Fibroblast of the aortic adventitia (primary cell): ENCODE measurements around the gene MXI1. TPM values are rescaled to one million over a fixed set of nuclear protein-coding genes. Genes with fewer than 3 reads are reported as not detected.
"Not testable (repeated sequence)": the region's sequence is repeated elsewhere in the genome, so short reads cannot be mapped to it uniquely, and the experiment has no call there.

Experiments used
- DNase-seq: peaks from one replicate; pipeline ENCODE4 v3.0.0-alpha.2; 2010; ENCODE audit warnings: low read depth
- H3K4me3 ChIP-seq: 2 replicates; pipeline ENCODE4 v1.5.1; 2011; ENCODE audit warnings: low read depth, mild to moderate bottlenecking, control low read depth, low read length, moderate library complexity
- total RNA-seq: library from RNA; depleted of rRNA; stranded (reverse); fragments of >200 nt; gene quantifications from 2 replicates; pipeline ENCODE4 v1.2.3, GENCODE V29; 2012; ENCODE audit warnings: low replicate concordance
- TF ChIP-seq, protein P1 (sequence below): IDR thresholded peaks from 2 replicates; pipeline ENCODE4 v1.5.1; 2011; ENCODE audit warnings: mild to moderate bottlenecking, low read length, control low read depth, inconsistent platforms; ENCODE audit not compliant: insufficient read depth

The MXI1 gene
- total RNA-seq, 1 donor: 20.3 TPM

GRCh38 chr10:110265573-110266193 is 58.3 kb downstream of the MXI1 start:
- no peak overlapping the region for H3K4me3 ChIP-seq
- no peak for DNase-seq
- TF ChIP-seq, protein P1, sequence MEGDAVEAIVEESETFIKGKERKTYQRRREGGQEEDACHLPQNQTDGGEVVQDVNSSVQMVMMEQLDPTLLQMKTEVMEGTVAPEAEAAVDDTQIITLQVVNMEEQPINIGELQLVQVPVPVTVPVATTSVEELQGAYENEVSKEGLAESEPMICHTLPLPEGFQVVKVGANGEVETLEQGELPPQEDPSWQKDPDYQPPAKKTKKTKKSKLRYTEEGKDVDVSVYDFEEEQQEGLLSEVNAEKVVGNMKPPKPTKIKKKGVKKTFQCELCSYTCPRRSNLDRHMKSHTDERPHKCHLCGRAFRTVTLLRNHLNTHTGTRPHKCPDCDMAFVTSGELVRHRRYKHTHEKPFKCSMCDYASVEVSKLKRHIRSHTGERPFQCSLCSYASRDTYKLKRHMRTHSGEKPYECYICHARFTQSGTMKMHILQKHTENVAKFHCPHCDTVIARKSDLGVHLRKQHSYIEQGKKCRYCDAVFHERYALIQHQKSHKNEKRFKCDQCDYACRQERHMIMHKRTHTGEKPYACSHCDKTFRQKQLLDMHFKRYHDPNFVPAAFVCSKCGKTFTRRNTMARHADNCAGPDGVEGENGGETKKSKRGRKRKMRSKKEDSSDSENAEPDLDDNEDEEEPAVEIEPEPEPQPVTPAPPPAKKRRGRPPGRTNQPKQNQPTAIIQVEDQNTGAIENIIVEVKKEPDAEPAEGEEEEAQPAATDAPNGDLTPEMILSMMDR: no peak

GRCh38 chr10:110267276-110267675 is 59.9 kb downstream of the MXI1 start:
- no peak for DNase-seq
- TF ChIP-seq, protein P1: no peak
- no peak overlapping the region for H3K4me3 ChIP-seq

DNA sequence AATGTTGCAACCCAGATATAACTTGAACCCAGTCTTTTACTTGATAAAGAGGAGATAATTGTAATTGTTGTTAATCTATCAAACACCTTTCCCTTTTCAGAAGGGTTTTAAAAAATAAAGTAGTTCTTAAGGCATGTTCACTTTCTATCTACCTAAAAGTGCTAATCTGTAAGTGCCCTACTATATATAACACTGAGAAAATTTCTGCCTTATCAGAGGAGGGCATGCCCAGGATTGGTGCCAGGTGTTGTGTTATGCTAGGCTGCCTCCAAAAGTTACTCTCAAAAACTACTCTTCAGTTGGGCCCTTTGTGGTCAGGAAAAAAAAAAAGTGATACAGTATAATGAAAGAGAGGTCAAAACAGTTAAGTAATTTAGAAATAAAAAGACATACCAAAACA is 61.0 kb downstream of the MXI1 start:
- TF ChIP-seq, protein P1: no peak
- peak; percentile 8 for DNase-seq
- H3K4me3 ChIP-seq: no peak overlapping the region

DNA sequence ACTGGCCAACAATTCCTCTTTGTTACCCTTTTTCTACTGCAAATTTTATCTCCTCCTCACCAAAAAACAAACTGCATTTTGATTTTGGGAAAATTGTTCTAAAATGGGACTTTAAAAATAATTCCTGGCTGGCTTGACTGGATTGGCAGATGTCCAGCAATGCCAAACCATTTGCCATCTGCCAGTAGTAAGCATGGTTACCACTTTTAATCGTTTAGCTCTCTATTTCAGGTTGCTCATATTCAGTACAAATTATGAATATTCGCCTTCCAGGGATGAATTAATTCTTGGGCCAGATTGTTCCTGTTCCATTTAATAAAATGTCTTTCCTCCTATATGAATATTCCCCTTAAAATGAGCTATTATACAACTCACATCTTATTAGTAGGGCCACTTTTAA is 61.6 kb downstream of the MXI1 start:
- no peak for DNase-seq
- TF ChIP-seq, protein P1: no peak
- H3K4me3 ChIP-seq: no peak overlapping the region

DNA sequence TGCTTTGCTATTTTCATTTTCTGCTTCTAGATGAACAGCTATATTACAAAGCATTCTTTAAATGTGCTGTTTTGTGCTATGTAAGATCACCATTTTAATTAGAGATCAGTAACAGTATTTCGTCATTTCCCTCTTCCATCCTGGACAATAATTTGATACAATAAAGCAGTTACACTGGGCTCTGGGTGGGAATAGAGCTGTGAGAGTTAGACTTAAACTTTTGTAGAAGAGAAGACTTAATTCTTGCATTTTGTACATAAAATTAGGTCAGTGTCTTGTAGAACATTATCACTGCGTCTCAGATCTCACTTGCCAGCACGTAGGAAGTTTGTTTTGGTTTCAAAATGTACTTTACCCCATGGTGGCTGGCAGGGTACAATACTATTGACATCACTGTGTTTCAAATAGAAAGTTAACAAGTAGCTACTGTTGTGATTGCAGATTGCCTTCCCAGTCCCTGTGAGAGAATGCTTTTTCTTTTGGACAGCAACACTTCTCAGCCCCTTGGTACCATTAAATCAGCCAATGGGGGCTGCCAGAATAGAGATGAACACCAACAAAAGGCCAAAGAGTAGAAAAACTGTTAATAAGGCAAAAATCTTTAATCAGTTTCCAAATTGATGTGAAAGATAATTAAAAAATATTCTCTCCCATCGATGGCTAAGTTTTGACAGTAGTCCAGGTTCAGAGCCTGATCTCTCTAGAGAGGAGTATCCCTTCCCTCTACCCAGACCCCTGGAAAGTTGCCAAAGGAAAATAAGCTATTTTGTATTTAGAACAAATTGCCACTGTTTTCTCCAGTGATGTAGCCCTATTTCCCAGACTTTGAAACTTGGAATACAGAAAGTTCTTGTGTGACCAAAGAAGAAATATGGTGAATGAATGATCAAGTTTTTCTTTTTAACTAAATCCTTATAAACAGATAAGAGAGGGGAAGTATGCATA is 62.2 kb downstream of the MXI1 start:
- DNase-seq: peak; percentile 38
- TF ChIP-seq, protein P1: no peak
- no peak overlapping the region for H3K4me3 ChIP-seq

- not testable (repeated sequence) for DNase-seq, H3K4me3 ChIP-seq
Measured at GRCh38 chr10:110272995-110273394, 65.6 kb downstream of the MXI1 start.

- DNase-seq: peak; percentile 88
- H3K4me3 ChIP-seq: no peak overlapping the region
- TF ChIP-seq, protein P1: no peak
Measured at GRCh38 chr10:110273474-110273873, 66.1 kb downstream of the MXI1 start.
